Measurements from ENCODE around the gene MARCHF11.

The MARCHF11 gene

DNA sequence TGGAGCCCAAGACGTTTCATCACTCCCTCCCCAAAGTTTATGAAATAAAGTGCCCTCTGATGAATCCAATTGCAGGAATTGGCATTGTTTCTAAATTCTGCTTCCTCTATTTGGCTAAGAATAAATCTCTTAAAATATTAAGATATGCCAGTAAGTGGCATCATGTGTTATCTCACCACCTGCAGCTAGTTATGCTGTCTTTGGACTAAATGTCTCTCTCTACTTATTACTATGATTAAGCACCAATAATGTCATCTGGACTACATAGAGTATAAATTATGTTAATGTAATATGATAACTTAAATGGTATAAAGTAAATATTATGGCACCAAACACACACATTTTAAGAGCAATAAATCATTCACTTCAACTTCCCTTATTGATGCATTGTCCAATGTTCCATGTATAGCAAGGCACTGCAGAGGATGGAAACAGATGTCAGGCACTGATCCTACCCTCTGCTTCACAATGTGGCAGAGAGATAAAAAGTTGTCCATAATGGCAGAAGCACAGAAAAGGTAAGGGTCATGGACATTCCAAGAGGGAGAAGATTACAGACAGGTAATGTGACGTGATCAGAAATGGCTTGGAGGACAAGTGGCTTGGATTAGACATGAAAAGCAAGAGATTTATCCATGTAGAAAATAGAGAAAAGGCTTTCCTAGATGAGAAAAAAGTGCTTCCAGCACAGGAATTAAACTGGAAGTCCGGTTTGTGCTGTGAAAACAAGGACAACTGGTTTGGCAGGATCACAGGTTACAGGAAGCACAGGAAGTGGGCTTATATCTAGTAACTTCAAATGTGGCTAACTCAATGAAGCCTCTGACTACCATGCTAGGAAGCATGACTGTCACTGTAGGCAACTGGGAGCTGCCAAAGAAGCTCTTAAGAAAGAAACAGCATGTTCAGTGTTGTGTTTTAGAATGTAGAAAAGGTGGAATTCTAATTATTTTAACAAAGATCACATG, 26.7 kb downstream of the MARCHF11 start:
- Histone ChIP-seq H3K27me3 (ENCODE audit: control insufficient read depth in 1 of 2, insufficient read depth in 2 of 2, low read length in 2 of 2) (no peaks in the 10 kb centered on the region), H3K4me1 (ENCODE audit: control insufficient read depth, insufficient read depth, low read length) (no peaks in the 10 kb centered on the region), H3K27ac (ENCODE audit: low read length) (no peak overlapping the region), H3K4me3 (ENCODE audit: low read length in 2 of 2) (no peak overlapping the region), H3K36me3 (ENCODE audit: control insufficient read depth in 2 of 2, insufficient read depth in 2 of 2, low read length in 2 of 2) (no peaks in the 10 kb centered on the region), H3K9me3 (ENCODE audit: control insufficient read depth in 2 of 2, low read length in 2 of 2) (peaks cover 7 to 10% of the 10 kb centered on the region in 2 donors), H3K9ac (ENCODE audit: low read length in 2 of 2) (no peak overlapping the region)

DNA sequence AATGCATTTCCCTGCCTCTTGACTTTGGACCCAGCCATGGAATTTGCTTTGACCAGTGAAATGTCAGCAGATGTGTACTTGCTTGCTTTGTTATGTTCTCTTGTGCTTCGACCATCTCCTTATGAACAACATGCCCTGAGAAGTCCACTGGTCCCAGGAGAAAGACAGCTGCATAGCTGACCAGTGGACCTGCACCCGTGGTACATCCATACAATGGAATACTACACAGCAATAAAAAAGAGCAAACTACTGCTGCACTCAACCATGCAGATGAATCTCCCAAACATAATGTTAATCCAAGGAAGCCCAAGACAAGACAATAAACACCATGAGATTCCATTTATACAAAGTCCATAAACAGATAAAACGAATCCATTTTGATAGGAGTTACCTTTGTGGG, 30.0 kb downstream of the MARCHF11 start:
- no peaks in the 10 kb centered on the region for H3K27me3 ChIP-seq (ENCODE audit: control insufficient read depth in 1 of 2, insufficient read depth in 2 of 2, low read length in 2 of 2)

DNA sequence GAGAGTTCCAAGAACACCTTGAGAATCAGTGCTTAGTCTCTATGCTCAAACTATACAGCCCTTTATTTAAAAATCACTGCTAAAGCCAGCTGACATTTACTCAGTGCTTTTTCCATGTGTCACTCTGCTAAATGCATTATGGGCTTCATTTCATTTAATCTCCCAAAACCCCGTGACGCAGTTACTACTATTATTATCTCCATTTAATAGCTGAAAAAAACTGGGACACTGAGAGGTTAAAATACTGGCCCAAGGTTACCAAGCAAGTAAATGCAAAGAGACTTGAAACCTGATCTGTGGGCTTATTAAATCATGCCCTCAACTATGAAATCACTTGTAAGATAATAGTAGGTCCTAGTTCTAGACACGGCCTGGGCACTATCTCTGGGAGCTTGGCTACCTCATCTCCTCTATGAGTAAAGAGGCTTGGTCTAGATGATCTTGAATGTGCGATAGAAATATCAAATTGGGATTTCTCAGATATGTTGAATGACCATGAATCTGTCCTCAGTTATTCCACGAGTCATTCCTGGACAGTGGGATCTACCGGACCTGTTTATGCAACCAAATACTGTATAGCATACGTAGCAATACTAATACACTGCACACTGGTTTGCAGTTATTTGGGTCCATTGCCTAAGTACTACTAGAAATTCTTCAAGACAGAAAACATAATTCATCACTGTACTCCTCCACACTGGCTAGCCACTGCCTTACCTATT, 32.3 kb downstream of the MARCHF11 start:
- no peaks in the 10 kb centered on the region for H3K27me3 ChIP-seq (ENCODE audit: control insufficient read depth in 1 of 2, insufficient read depth in 2 of 2, low read length in 2 of 2)
- H3K27ac ChIP-seq (ENCODE audit: low read length) = no peak overlapping the region
- no peak overlapping the region for H3K4me3 ChIP-seq (ENCODE audit: low read length in 2 of 2)
- peaks cover 3 to 7% of the 10 kb centered on the region in 2 donors for H3K9me3 ChIP-seq (ENCODE audit: control insufficient read depth in 2 of 2, low read length in 2 of 2)
- H3K4me1 ChIP-seq (ENCODE audit: control insufficient read depth, insufficient read depth, low read length) = no peaks in the 10 kb centered on the region
- no peak overlapping the region for H3K9ac ChIP-seq (ENCODE audit: low read length in 2 of 2)
- no peaks in the 10 kb centered on the region for H3K36me3 ChIP-seq (ENCODE audit: control insufficient read depth in 2 of 2, insufficient read depth in 2 of 2, low read length in 2 of 2)

More for the DNA sequence above, 30.0 kb downstream of the MARCHF11 start:
- Histone ChIP-seq H3K36me3 (ENCODE audit: control insufficient read depth in 2 of 2, insufficient read depth in 2 of 2, low read length in 2 of 2) (no peaks in the 10 kb centered on the region), H3K4me1 (ENCODE audit: control insufficient read depth, insufficient read depth, low read length) (no peaks in the 10 kb centered on the region), H3K27ac (ENCODE audit: low read length) (no peak overlapping the region), H3K9ac (ENCODE audit: low read length in 2 of 2) (no peak overlapping the region), H3K4me3 (ENCODE audit: low read length in 2 of 2) (no peak overlapping the region), H3K9me3 (ENCODE audit: control insufficient read depth in 2 of 2, low read length in 2 of 2) (peaks cover 7 to 10% of the 10 kb centered on the region in 2 donors)

DNA sequence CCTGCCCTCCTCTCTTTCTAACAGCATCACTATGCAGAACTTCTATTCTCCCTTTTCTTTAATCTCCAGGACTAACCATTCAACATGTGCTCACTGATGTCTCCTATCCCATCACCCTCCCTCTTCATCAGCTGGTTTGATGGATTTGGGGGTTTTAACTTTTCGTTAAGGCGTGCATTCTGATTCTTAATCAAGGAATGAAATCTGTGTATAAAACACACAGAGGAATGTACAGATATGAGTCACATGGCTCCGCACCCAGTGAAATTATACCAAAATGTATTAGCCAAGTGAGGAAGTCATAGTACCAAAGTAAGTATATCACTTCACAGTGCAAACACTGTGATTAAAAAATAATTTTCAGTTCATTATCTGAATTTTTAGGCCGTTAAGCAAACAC, 35.2 kb downstream of the MARCHF11 start:
- no peaks in the 10 kb centered on the region for H3K27me3 ChIP-seq (ENCODE audit: control insufficient read depth in 1 of 2, insufficient read depth in 2 of 2, low read length in 2 of 2)
- H3K9me3 ChIP-seq (ENCODE audit: control insufficient read depth in 2 of 2, low read length in 2 of 2) = peaks cover 0 to 2% of the 10 kb centered on the region in 2 donors
- H3K4me1 ChIP-seq (ENCODE audit: control insufficient read depth, insufficient read depth, low read length) = no peaks in the 10 kb centered on the region
- no peaks in the 10 kb centered on the region for H3K36me3 ChIP-seq (ENCODE audit: control insufficient read depth in 2 of 2, insufficient read depth in 2 of 2, low read length in 2 of 2)
- H3K9ac ChIP-seq (ENCODE audit: low read length in 2 of 2) = no peak overlapping the region
- no peak overlapping the region for H3K27ac ChIP-seq (ENCODE audit: low read length)
- H3K4me3 ChIP-seq (ENCODE audit: low read length in 2 of 2) = no peak overlapping the region

DNA sequence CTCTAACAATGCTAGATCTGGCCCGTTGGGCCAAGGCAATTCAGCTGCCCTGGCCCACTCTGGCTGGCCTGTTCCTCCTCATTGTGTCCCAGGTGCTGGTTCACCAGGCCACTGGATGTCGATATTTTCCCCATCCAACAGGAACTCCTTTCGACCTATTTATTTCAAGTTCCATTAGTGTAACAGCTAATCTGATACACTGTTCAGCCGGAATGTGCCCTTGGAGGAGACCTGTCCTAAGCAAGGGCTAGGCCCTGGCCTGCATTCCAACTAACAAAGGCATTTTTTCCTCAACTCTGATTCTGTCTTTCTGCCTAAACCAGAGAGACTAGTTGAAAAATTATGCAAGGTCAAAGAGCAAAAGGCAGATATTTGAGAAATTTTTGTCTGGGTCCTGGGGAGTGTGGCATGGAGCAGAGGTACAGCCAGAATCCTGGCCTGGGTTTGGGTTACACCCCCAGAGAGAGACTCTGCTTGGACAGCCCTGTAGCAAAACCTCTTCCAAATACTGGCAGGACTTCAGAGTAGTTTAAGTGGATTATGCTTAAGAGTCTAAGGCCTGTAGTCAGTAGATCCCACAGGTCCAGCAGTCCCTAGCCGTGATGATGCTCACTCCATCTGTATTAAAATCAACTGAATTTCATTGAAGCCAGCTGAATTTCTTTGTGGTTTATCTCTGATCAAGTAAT, 36.1 kb downstream of the MARCHF11 start:
- no peaks in the 10 kb centered on the region for H3K9me3 ChIP-seq (ENCODE audit: control insufficient read depth in 2 of 2, low read length in 2 of 2)
- no peaks in the 10 kb centered on the region for H3K4me1 ChIP-seq (ENCODE audit: control insufficient read depth, insufficient read depth, low read length)
- no peak overlapping the region for H3K4me3 ChIP-seq (ENCODE audit: low read length in 2 of 2)
- H3K27me3 ChIP-seq (ENCODE audit: control insufficient read depth in 1 of 2, insufficient read depth in 2 of 2, low read length in 2 of 2) = no peaks in the 10 kb centered on the region
- H3K9ac ChIP-seq (ENCODE audit: low read length in 2 of 2) = no peak overlapping the region
- no peak overlapping the region for H3K27ac ChIP-seq (ENCODE audit: low read length)
- H3K36me3 ChIP-seq (ENCODE audit: control insufficient read depth in 2 of 2, insufficient read depth in 2 of 2, low read length in 2 of 2) = no peaks in the 10 kb centered on the region

DNA sequence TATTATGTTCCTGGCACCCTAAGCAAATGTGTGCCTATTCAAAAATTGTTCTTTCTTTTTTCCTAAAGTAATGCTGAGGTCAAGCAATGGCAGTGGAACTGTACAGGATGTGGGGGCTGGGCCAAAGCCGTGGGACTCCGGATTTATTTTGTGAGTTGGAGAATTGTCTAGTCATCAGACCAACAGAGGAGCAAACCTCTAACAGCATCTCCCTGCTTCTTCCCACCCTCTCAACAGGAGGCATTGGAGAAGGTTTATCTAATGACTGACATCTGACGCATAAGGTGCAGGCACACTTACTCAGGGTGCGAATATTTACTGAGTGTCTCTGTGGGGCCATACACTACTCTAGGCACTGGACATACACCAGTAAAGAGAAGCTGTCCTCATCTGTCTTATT, 38.6 kb downstream of the MARCHF11 start:
- H3K4me1 ChIP-seq (ENCODE audit: control insufficient read depth, insufficient read depth, low read length) = no peaks in the 10 kb centered on the region
- H3K27me3 ChIP-seq (ENCODE audit: control insufficient read depth in 1 of 2, insufficient read depth in 2 of 2, low read length in 2 of 2) = no peaks in the 10 kb centered on the region
- H3K36me3 ChIP-seq (ENCODE audit: control insufficient read depth in 2 of 2, insufficient read depth in 2 of 2, low read length in 2 of 2) = no peaks in the 10 kb centered on the region

DNA sequence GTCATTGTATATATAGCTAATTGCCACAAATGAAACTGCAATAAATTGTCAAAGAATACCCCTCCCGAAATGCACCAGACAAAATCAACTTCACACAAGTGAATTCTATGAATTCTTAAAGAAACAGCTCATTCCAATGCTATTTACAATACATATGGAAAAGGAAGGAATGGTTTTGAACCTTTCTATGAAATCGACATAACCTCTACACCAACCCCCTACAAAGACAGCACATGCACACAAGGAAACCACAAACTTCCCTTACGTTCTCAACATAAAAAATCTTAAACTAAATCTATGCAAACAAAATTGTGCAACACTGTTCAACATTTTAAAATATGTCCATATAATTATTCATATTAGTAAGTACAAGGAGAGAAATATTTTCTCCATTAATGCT, 39.2 kb downstream of the MARCHF11 start:
- Histone ChIP-seq H3K9ac (ENCODE audit: low read length in 2 of 2) (no peak overlapping the region), H3K27ac (ENCODE audit: low read length) (no peak overlapping the region), H3K4me3 (ENCODE audit: low read length in 2 of 2) (no peak overlapping the region), H3K4me1 (ENCODE audit: control insufficient read depth, insufficient read depth, low read length) (no peaks in the 10 kb centered on the region), H3K9me3 (ENCODE audit: control insufficient read depth in 2 of 2, low read length in 2 of 2) (no peaks in the 10 kb centered on the region), H3K27me3 (ENCODE audit: control insufficient read depth in 1 of 2, insufficient read depth in 2 of 2, low read length in 2 of 2) (no peaks in the 10 kb centered on the region), H3K36me3 (ENCODE audit: control insufficient read depth in 2 of 2, insufficient read depth in 2 of 2, low read length in 2 of 2) (no peaks in the 10 kb centered on the region)

More for the DNA sequence above, 38.6 kb downstream of the MARCHF11 start:
- no peak overlapping the region for H3K27ac ChIP-seq (ENCODE audit: low read length)
- no peak overlapping the region for H3K9ac ChIP-seq (ENCODE audit: low read length in 2 of 2)
- H3K9me3 ChIP-seq (ENCODE audit: control insufficient read depth in 2 of 2, low read length in 2 of 2) = no peaks in the 10 kb centered on the region
- no peak overlapping the region for H3K4me3 ChIP-seq (ENCODE audit: low read length in 2 of 2)

DNA sequence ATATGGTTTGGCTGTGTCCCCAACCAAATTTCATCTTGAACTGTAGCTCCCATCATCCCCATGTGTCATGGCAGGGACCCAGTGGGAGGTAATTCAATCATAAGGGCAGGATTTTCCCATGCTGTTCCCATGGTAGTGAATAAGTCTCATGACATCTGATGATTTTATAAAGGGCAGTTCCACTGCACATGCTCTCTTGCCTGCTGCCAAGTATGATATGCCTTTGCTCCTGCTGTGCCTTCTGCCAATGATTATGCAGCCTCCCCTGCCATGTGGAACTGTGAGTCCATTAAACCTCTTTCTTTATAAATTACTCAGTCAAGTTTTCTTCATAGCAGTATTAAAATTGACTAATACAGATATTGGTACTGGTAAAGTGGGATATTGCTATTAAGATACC, 42.4 kb downstream of the MARCHF11 start:
- Histone ChIP-seq H3K4me1 (ENCODE audit: control insufficient read depth, insufficient read depth, low read length) (no peaks in the 10 kb centered on the region), H3K36me3 (ENCODE audit: control insufficient read depth in 2 of 2, insufficient read depth in 2 of 2, low read length in 2 of 2) (no peaks in the 10 kb centered on the region), H3K27me3 (ENCODE audit: control insufficient read depth in 1 of 2, insufficient read depth in 2 of 2, low read length in 2 of 2) (no peaks in the 10 kb centered on the region), H3K4me3 (ENCODE audit: low read length in 2 of 2) (no peak overlapping the region), H3K9me3 (ENCODE audit: control insufficient read depth in 2 of 2, low read length in 2 of 2) (no peaks in the 10 kb centered on the region), H3K9ac (ENCODE audit: low read length in 2 of 2) (no peak overlapping the region), H3K27ac (ENCODE audit: low read length) (no peak overlapping the region)

DNA sequence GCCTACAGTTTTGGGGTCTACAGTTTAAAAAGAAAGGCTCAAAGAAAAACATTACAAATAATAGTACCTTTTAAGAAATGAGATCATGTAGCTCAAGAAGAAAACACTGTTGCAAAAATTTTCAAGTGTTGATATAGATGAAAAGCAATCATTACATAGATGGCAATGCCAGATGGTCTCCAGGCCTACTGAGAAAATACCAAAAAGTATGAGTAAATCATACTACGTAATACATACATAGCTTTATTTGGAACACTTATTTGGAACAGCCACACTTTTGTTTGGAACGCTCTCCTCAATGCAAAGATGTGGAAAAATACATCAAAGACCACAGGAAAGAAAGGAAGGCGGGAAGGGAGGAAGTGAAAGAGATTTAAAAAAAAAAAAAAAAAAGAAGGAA, 44.1 kb downstream of the MARCHF11 start:
- Histone ChIP-seq H3K27ac (ENCODE audit: low read length) (no peak overlapping the region), H3K36me3 (ENCODE audit: control insufficient read depth in 2 of 2, insufficient read depth in 2 of 2, low read length in 2 of 2) (no peaks in the 10 kb centered on the region), H3K9ac (ENCODE audit: low read length in 2 of 2) (no peak overlapping the region), H3K27me3 (ENCODE audit: control insufficient read depth in 1 of 2, insufficient read depth in 2 of 2, low read length in 2 of 2) (no peaks in the 10 kb centered on the region), H3K4me3 (ENCODE audit: low read length in 2 of 2) (no peak overlapping the region), H3K4me1 (ENCODE audit: control insufficient read depth, insufficient read depth, low read length) (no peaks in the 10 kb centered on the region), H3K9me3 (ENCODE audit: control insufficient read depth in 2 of 2, low read length in 2 of 2) (no peaks in the 10 kb centered on the region)

DNA sequence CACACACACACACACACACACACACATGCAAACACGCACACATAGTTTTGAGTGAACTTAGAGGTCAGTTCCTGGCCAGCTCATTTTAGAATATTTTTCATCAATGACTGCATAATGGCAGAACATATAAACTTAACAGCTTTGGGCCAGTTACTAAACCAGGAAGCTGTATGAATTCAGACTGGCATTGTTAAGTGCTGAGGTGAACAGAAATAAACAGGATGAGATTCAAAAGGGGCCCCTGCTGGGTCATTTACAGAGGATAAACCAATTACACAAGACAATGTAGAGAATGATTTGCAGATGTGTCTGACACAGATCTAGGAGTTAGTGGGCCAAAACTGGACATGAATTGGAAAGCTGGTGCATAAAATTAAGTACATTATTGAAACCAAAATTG, 44.6 kb downstream of the MARCHF11 start:
- Histone ChIP-seq H3K36me3 (ENCODE audit: control insufficient read depth in 2 of 2, insufficient read depth in 2 of 2, low read length in 2 of 2) (no peaks in the 10 kb centered on the region), H3K27me3 (ENCODE audit: control insufficient read depth in 1 of 2, insufficient read depth in 2 of 2, low read length in 2 of 2) (no peaks in the 10 kb centered on the region), H3K9ac (ENCODE audit: low read length in 2 of 2) (no peak overlapping the region), H3K9me3 (ENCODE audit: control insufficient read depth in 2 of 2, low read length in 2 of 2) (no peaks in the 10 kb centered on the region), H3K4me1 (ENCODE audit: control insufficient read depth, insufficient read depth, low read length) (no peaks in the 10 kb centered on the region), H3K4me3 (ENCODE audit: low read length in 2 of 2) (no peak overlapping the region), H3K27ac (ENCODE audit: low read length) (no peak overlapping the region)
